GM10248 (cell line): Measurements from ENCODE around the gene PRKCE.

Experiments
- CTCF ChIA-PET: fragments of 300-600 bp; sonication (Branson Sonifier 250); formaldehyde crosslinking; extraction: SDS; loops from one replicate; lab custom pipeline; 2021; ENCODE audit warnings: antibody characterized with exemption; lab: Yijun Ruan, JAX
- POLR2A ChIA-PET: fragments of 350-650 bp; sonication (Branson Sonifier 250); formaldehyde crosslinking; extraction: SDS; loops from one replicate; lab custom pipeline; 2020; ENCODE audit warnings: antibody characterized with exemption; lab: Yijun Ruan, JAX
- DNase-seq: peaks from one replicate; pipeline ENCODE4 v3.0.0; 2012; ENCODE audit errors: extremely low spot score
- CTCF ChIP-seq: IDR thresholded peaks from 2 replicates; pipeline ENCODE4 v1.5.1; 2012; ENCODE audit warnings: mild to moderate bottlenecking, low read depth; ENCODE audit errors: extremely low read depth, missing control alignments, control extremely low read depth

The PRKCE gene

GRCh38 chr2:46167924-46168323 is 516.4 kb downstream of the PRKCE start:
- no peak for DNase-seq
- no peak for TF ChIP-seq CTCF
- POLR2A ChIA-PET, result no interaction called here
- CTCF ChIA-PET, result no interaction called here

- no peak for DNase-seq
- ChIA-PET CTCF (interaction anchor here (0.7 kb wide), 1 partner anchor 10 kb away, joined by 3 read pairs; no protein-coding TSS in a partner anchor), POLR2A (no interaction called here)
- TF ChIP-seq CTCF, result no peak
These were observed 518.0 kb downstream of the PRKCE start for GRCh38 chr2:46169467-46169866.

GRCh38 chr2:46170026-46170425 is 518.6 kb downstream of the PRKCE start:
- ChIA-PET POLR2A (no interaction called here), CTCF (interaction anchor here (0.7 kb wide), 1 partner anchor 9 kb away, joined by 3 read pairs; no protein-coding TSS in a partner anchor)

GRCh38 chr2:46170611-46171350 is 519.3 kb downstream of the PRKCE start:
- POLR2A ChIA-PET, result no interaction called here
- CTCF ChIA-PET, result interaction anchor here (0.8 to 1.3 kb wide), 3 partner anchors 8 to 108 kb away, joined by 3 to 6 read pairs (median 3); no protein-coding TSS in a partner anchor

More at GRCh38 chr2:46170026-46170425, 518.6 kb downstream of the PRKCE start:
- no peak for TF ChIP-seq CTCF
- DNase-seq, result no peak

GRCh38 chr2:46171411-46171953 is 520.0 kb downstream of the PRKCE start:
- CTCF ChIA-PET, result interaction anchor here (1.3 kb wide), 2 partner anchors 9 kb away, joined by 3 to 6 read pairs; no protein-coding TSS in a partner anchor
- DNase-seq, result no peak
- POLR2A ChIA-PET, result no interaction called here
- no peak for TF ChIP-seq CTCF

More at GRCh38 chr2:46170611-46171350, 519.3 kb downstream of the PRKCE start:
- no peak for TF ChIP-seq CTCF
- no peak for DNase-seq

GRCh38 chr2:46171996-46172546 is 520.6 kb downstream of the PRKCE start:
- POLR2A ChIA-PET, result no interaction called here
- CTCF ChIA-PET, result interaction anchor here (1.3 kb wide), 2 partner anchors 9 to 10 kb away, joined by 3 to 6 read pairs; no protein-coding TSS in a partner anchor
- DNase-seq, result no peak
- no peak for TF ChIP-seq CTCF
